Measurements from ENCODE around the gene WARS2.
"Not testable (repeated sequence)": the region's sequence is repeated elsewhere in the genome, so short reads cannot be mapped to it uniquely, and the experiment has no call there.

Gene WARS2

GRCh38 chr1:119136401-119136800, 4.1 kb downstream of the WARS2 start:
- DNase-seq, result no peak

DNA sequence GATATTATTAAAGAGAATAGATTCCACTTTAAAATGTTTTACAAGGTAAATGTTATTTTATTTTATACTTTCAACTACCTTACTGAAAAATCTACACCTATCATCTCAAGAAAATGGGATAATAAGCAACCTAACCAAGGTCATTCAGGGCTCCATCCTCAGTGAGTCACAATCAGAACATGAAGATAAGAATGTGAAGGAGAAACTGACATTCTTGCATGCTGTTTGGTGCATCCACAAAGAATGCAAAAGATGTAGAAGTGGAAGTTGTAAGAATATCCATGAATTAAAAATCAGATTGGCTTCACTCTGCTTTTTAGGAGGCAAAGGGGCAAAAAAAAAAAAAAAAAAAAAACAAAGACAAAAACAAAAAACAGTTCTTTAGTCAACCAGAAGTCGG, 6.5 kb downstream of the WARS2 start:
- no peak for DNase-seq

DNA sequence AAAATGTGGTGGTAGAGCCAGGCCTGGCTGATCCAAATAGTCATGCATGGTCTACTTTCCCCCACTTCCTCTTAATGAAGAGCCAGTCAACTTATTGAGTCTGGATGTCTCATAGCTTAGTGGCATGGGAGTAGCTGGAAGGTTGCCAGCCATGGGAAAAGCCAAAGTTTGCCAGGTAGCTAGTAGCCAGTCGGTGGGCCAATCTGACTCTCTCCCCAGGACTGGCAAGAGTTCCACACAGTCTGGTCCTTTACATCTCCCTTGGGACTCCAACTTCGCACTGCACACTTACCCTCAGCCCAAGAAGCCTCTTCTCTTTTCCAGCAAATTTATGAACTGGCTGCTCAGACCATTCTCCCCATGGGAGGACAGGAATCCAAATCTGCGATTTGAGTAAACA, 8.3 kb downstream of the WARS2 start:
- no peak for DNase-seq

GRCh38 chr1:119125874-119126273, 14.6 kb downstream of the WARS2 start:
- DNase-seq, result no peak

GRCh38 chr1:119124764-119125163, 15.7 kb downstream of the WARS2 start:
- no peak for DNase-seq

DNA sequence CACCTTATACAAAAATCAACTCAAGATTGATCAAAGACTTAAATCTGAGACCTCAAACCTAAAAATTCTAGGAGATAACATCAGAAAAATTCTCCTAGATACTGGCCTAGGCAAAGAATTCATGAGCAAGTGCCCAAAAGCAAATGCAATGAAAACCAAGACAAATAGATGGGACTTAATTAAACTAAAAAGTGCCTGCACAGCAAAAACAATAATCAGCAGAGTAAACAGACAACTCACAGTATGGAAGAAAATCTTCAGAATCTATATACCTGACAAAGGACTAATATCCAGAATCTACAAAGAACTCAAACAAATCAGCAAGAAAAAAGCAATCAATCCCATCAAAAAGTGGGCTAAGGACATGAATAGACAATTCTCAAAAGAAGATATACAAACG, 18.6 kb downstream of the WARS2 start:
- not testable (repeated sequence) for DNase-seq

DNA sequence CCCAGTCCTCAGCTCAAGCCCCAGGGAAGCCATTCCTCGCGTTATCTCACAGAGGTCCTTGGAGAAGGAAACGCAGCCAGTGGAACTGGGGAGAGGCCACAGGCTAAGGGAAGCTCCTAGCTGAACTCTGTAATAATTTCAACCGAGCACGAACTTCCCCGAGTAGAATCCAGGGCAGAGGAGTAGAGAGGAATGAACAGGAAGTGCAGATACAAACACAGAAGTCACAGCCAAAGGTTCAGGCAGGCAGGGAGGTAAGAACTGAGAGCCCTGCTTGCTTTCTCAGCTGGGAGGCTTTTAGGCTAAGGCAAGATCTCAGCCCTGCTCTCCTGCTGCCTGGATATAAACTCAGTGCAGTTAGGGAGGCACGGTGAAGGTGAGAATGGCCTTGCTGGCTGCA, 23.7 kb downstream of the WARS2 start:
- no peak for DNase-seq

DNA sequence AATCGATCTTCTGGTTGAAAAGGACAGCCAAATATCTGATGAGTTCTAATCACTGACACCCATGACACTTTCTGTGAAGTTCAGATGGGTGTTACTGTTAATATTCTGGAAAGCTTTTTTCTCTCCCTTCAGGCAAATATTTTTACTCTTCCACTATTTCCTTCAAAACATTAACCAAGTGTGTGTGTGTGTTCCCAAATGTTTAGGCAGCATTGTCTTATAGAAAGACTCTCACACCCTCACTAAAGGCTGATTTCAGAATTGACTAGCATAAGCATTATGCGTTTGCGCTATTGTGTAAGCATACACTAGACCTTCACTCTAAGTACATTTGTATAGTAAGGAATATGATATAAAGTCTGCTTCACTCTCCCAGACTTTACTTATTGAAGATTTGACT, 24.7 kb downstream of the WARS2 start:
- DNase-seq, result no peak

- no peak for DNase-seq
Observed at GRCh38 chr1:119115311-119115710, 25.1 kb downstream of the WARS2 start.

GRCh38 chr1:119114786-119115185, 25.7 kb downstream of the WARS2 start:
- no peak for DNase-seq

- no peak for DNase-seq
Observed at GRCh38 chr1:119112791-119113190, 27.7 kb downstream of the WARS2 start.

- no peak for DNase-seq
Observed at GRCh38 chr1:119112244-119112643, 28.2 kb downstream of the WARS2 start.

GRCh38 chr1:119108988-119109387, 31.5 kb downstream of the WARS2 start:
- DNase-seq, result no peak

GRCh38 chr1:119103764-119104163, 36.7 kb downstream of the WARS2 start:
- DNase-seq, result no peak

- DNase-seq, result no peak
Observed at GRCh38 chr1:119102051-119102450, 38.4 kb downstream of the WARS2 start.

DNA sequence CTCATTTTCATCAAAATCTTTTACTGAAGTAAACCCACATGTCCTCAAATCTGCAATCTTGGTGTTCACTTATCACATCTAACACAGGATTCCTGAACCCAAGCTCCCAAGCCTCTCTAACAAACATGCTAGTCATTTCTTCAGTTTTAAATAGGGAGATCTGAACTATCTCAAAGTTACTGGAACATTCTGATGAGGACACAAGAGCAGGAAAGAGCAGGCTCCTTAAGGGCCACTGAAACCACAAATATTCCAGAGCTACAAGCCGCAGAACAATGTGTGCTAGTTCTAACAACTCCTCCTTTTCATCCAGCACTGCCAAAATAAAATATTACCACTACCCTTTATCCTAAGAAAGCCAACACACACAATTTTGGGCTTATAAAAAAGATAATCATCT, 38.9 kb downstream of the WARS2 start:
- no peak for DNase-seq

DNA sequence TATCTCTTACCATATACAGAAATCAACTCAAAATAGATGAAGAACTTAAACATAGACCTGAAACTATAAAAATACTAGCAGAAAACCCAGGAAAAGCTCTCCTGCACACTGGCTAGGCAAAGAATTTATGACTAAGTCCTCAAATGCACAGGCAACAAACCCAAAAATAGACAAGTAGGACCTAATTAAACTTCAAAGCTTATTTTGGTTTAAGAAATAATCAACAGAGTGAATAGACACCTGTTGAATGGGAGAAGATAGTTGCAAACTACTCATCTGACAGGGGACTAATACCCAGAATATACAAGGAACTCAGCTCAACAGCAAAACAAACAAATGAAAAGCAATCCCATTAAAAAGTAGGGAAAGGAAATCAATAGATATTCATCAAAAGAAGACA, 40.7 kb downstream of the WARS2 start:
- DNase-seq, result no peak

DNA sequence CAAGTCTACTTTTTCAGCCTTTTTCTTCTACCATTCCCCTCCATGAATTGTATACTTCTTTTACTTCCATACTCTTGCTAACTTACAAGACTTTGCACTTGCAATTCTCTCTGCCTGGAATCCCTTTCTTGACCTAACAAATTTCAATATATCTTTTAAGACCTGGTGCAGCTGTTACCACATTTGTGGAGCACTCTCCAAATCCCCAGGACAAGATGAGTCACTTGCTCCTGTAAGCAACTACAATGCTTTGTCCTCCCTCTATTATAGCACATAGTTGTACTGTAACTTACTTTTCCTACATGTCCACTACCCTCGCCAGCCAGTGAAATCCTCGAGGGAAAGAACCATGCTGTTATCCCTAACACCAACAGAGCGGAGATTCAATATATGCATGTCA, 43.1 kb downstream of the WARS2 start:
- DNase-seq, result no peak

DNA sequence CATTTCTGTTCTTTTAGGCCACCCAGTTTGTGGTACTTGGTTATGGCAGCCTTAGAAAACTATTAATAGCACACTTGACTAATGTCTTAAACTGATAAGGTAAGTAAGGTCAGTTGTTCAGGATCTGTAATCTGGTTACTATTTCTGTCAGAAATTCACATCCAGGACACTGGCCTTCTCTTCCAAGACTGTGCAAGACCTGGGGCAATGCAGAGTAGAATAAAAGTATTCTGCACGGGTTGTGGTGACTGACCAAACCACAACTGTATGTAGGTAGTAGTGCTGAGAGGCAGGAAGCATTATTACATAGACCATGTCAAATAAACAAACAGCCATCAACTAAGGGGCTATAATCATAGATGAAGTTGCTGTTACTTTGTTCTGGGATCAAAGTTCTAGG, 46.7 kb downstream of the WARS2 start:
- no peak for DNase-seq

- no peak for DNase-seq
Observed at GRCh38 chr1:119091618-119092017, 48.8 kb downstream of the WARS2 start.

GRCh38 chr1:119090250-119090649, 50.2 kb downstream of the WARS2 start:
- no peak for DNase-seq

DNA sequence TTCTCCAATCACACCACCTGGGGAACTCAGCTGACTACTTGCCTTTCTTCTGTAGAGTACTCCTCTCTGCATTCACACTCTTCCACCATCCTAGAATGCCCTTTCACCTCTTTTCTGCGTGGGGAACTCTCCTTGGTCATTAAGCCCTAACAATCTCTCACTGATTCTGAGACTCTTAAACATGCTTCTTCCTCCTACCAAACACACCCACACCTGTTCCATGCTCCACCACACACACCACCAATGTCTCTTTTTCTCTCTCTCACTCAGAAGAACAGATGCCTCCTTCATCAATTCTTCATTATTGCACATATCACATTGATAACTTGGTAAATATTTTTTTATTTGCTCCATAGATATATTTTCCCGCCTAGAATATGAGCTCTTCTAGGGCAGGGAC, 53.6 kb downstream of the WARS2 start:
- DNase-seq, result no peak

DNA sequence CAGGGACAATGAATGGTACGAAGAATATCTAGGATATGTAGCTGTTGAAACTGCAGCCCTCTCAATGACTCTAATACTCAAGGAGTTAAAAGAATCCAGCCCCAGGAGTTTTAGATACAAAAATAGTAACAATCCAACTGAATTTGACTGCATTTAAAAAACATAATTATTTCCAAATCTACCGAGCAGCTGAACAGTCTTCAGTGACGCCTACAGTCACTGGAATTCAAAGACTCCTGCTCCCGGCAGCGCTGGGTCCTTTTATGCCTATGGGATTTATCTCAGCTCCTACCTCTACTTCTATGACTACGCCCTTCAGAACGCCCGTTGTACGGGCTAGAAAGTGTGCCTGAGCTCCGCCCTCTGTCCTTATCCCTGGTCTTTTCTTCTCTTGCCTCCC, 55.7 kb downstream of the WARS2 start:
- DNase-seq, result no peak

- DNase-seq, result no peak
Observed at GRCh38 chr1:119083980-119084379, 56.5 kb downstream of the WARS2 start.

DNA sequence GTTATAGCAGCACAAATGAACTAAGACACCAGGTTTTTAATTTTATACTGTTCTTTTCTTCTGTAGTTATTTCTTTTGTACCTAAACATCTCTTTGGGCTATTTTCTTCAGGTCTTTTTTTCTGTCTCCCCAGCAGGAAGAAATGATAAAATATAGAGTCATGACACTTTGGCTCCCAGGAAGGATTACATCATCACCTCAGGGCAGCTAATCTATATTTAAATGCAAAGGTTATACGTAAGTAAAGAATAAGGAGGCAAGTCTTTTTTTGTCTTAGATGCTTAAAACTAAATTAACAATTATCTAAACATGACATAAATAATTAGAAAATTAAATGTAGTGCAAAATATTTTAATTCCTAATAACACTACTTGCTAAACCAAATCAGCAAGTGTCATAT, 57.0 kb downstream of the WARS2 start:
- DNase-seq, result no peak

DNA sequence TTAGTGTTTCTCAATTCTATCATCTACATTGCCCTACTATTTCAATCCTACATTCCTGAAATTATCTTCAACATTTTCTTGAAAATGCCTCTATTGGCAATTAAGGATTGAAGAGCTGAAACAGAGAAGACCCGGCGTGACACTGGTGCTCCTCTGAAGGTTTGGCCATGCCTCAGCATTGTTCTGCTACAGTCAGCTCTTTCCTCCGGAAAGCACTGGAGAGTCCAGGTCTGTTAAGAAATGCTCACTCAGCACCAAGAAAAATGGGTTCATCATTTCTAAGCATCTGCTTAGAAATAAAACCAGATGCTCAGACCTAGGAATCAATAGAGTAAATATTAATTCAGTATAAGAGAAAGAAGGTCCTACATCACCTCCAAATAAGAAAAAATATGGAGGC, 58.8 kb downstream of the WARS2 start:
- no peak for DNase-seq

All from GOT3 (cell line).